WI38 (cell line): ENCODE results near the gene POLR3B.

Experiments
- H3K4me3 ChIP-seq: 2 replicates; pipeline ENCODE4 v1.5.1; 2011; ENCODE audit warnings: low read depth, mild to moderate bottlenecking, control low read depth, low read length
- CTCF ChIP-seq: IDR thresholded peaks from 2 replicates; pipeline ENCODE4 v1.5.1; 2012; ENCODE audit warnings: low read depth, mild to moderate bottlenecking, control low read depth, low read length

POLR3B gene

DNA sequence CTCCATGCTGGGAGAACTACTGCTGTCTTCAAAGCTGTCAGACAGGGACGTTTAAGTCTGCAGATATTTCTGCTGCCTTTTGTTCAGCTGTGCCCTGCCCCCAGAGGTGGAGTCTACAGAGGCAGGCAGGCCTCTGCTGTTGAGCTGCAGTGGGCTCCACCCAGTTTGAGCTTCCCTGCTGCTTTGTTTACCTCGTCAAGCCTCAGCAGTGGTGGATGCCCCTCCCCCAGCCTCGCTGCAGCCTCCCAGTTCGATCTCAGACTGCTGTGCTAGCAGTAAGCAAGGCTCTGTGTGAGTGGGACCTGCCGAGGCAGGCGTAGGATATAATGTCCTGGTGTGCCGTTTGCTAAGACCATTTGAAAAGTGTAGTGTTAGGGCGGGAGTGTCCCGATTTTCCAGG is 193.9 kb downstream of the POLR3B start:
- no peak for TF ChIP-seq CTCF

DNA sequence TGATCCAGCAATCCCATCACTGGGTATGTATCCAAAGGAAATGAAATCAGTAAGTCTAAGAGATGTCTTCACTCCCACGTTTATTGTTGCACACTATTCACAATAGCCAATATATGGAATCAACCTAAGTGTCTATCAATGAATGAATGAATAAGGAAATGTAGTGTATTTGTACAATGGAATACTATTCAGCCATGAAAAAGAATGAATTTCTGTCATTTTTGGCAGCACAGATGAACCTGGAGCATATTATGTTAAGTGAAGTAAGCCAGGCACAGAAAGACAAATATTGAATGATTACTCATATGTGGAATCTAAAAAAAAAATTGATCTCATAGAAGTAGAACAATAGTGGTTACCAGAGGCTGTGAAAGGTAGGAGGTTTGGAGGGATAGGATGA is 194.7 kb downstream of the POLR3B start:
- no peak overlapping the region for H3K4me3 ChIP-seq
- no peak for TF ChIP-seq CTCF

More for the DNA sequence above, 193.9 kb downstream of the POLR3B start:
- H3K4me3 ChIP-seq: no peak overlapping the region
